Stimulated activated CD8-positive, alpha-beta memory T cell treated with anti-CD3 and anti-CD28 coated beads, Interleukin-15, amount 100 ng/mL, for 4 hours (primary cell): ENCODE measurements around the gene CLCN4.

Experiments
- DNase-seq, 2 donors: peaks; one replicate each; pipeline ENCODE4 v3.0.0-alpha.2; 2020; ENCODE audit warnings: low read depth in 2 of 2

Gene CLCN4

DNA sequence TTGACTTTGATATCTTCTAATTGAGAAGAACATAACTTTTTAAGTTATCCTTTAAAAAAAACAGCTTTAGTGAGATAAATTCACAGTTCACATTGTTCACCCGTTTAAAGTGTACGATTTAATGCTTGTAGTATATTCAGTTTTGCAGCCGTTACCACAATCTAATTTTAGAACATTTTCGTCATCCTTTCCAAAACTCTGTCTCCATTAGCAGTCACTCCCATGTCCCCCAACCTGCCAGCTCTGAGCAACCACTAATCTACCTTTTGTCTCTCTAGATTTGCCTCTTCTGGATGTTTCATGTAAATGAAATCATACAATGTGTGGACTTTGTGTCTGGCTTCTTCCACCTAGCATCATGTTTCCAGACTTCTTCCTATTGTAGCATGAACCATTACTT lies 38.6 kb downstream of the CLCN4 start:
- DNase-seq, result no peak

DNA sequence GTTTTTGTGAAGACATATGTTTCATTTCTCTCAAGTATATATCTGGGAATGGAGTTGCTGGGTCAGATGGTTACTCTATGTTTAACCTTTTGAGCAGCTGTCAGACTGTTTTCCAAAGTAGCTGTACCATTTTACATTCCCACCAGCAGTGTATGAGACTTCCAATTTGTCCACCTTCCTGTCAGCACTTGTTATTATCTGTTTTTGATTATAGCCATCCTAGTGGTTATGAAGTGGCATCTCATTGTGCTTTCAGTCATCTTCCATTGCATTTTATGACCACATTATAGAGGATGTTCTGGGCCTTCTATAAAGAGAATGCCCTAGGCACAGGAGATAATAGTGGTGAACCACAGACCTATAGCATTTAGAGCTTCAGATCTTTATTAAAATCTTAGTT lies 39.2 kb downstream of the CLCN4 start:
- no peak for DNase-seq

DNA sequence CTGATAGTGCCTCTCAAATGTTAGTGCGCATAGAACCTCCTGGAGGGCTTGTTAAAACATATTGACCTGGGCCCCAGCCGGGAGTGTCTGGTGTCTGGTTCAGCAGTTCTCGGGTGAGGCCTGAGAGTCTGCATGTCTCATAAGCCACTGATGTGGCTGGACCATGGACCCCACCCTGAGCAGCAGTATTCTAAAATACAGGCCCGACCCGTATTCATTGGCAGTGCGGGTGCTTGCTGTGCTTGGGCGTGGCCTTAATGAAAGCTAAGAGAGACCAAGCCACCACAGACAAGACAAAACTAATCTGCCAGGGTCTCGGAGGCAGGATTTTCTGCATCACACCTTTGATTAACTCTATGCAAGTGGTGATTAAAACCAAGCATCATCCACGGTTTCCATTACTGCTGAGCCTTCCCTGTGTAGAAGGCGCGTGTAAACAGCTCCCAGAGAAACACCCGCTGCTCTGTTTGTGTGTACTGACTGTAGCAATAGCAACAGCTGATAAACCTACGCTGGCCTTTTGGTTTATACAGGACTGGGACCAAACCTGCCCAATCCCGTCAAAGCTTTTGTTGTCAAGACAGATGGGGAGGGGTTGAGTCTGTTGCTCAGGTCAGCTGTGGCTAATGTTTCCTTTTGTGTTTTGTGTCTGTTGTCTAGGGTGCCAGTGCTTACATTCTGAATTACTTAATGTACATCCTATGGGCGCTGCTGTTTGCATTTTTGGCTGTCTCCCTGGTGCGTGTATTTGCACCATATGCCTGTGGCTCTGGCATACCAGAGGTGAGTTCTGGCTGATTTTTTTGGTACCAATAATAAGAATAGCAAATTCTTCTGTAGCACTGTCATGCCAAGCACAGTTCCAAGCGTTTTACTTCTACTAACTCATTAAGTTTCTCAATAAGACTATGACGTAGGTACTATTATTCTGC lies 40.8 kb downstream of the CLCN4 start:
- no peak for DNase-seq

DNA sequence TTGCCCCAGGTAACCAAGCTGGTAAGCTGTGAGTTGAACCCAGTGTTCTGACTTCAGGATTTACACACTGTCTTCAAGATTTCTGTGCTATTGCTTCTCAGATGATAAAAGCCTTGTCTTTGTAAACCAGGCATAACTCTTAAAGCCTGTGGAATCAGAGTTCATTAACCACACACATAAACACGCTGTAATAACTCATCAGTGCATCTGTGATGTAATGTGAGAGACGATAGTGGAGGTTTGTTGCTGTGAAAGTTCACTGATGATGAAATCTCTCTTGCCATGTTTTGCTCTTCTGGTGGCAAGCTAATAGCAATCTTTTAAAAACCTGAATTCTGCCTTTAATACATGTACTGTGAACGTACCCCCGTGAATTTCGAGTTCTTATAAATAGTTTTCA lies 41.5 kb downstream of the CLCN4 start:
- no peak for DNase-seq

DNA sequence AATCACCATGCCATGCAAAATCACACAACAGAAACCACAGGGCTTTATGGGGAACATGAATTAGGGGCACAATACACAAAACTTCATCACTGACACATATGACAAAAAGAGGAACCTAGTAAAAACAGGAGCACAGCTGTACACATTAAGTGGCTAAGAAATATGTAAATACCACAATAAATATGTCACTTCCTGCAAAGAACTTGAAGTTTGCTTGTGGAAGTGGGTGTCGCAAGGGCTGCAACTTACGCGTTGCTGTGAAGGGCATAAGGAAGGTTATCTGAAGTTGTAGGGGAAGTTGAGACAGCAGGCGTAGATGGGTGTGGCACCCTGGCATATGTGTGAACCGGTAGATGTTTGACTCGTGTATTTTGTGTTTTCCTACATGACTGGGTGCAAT lies 42.4 kb downstream of the CLCN4 start:
- DNase-seq, result no peak

DNA sequence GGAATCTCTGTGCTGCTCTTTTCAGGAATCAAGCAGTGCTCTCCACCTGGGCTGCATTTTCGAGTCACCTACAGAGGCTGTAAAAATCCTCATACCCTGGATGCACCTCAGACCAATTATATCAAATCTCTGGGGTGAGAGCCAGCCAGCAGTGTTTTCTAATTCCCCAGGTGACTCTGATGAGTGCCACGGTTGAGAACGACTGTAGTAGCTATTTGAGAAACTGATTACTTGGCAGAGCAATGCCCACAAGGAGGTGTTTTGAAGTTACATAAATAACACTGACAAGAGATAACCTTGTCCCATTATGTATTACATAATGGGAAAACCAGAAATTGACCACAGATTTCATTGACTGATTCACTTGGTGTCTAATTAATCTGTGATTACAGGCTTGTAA lies 46.8 kb downstream of the CLCN4 start:
- DNase-seq, result no peak

DNA sequence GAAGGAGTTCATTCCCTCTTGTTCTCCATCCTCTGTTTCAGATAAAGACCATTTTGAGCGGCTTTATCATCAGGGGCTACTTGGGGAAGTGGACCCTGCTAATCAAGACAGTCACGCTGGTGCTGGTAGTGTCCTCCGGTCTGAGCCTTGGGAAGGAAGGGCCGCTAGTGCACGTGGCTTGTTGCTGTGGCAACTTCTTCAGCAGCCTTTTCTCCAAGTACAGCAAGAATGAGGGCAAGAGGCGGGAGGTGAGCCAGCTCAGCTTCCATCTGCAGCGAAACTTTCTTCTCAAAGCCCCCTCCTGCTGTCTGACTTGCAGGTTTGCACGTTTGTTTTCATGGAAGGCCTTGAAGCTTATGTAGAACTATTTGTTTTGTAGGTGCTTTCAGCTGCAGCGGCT lies 49.5 kb downstream of the CLCN4 start:
- no peak for DNase-seq

DNA sequence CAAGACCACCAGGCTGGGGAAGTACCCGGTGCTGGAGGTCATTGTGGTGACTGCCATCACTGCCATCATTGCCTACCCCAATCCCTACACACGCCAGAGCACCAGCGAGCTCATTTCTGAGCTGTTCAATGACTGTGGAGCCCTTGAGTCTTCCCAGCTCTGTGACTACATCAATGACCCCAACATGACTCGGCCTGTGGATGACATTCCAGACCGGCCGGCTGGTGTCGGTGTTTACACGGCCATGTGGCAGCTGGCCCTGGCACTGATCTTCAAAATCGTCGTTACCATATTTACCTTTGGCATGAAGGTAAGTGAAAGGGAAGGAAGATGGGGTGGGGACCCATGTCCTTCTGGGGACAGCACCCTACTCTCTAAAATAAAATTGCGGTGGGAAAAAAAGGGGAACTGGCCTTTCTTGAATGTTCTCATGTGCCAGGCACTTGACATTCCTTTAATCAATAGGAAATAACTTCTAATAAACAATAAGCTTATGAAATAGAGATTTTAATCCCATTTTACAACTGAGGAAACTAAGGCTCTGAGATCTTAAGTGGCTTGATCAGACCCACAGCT lies 51.6 kb downstream of the CLCN4 start:
- DNase-seq, result no peak

DNA sequence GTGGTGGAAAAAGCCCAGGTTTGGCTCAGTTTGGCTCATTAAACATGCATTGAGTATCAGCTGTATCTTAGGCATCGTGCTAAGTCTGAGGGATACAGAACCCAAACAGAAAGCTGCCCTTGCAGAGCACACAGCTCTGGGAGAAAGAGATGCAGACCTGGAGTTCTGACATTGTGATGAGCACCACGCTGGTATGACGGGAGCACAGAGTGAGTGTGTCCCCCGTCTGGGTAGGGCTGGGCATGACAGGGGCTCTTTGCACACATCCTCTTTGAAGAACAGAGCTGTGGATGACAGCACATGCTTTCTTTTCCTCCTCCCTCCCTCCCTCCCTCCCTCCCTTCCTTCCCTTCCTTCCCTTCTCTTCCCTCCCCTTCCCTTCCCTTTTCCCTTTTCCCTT lies 52.2 kb downstream of the CLCN4 start:
- DNase-seq, result no peak

DNA sequence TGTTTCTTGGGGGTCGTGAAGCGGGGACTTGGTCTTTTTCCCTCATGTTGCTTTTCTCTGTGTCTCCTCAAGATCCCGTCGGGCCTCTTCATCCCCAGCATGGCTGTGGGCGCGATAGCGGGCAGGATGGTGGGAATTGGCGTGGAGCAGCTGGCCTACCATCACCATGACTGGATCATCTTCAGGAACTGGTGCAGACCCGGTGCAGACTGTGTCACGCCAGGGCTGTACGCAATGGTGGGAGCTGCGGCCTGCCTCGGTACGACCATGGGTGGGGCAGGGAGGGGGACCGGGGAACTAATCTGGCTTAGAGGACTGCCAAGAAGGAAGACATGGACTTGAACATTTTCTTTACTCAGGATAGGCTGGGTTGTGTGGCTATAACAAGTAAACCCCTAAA lies 55.6 kb downstream of the CLCN4 start:
- no peak for DNase-seq

DNA sequence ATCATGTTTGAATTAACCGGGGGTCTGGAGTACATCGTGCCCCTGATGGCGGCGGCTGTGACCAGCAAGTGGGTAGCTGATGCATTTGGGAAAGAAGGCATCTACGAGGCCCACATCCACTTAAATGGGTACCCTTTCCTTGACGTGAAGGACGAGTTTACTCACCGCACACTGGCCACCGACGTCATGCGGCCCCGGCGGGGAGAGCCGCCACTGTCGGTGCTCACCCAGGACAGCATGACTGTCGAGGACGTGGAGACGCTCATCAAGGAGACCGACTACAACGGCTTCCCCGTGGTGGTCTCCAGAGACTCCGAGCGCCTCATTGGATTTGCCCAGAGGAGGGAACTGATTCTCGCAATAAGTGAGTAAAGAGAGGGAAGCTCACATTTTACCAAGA lies 56.9 kb downstream of the CLCN4 start:
- no peak for DNase-seq

DNA sequence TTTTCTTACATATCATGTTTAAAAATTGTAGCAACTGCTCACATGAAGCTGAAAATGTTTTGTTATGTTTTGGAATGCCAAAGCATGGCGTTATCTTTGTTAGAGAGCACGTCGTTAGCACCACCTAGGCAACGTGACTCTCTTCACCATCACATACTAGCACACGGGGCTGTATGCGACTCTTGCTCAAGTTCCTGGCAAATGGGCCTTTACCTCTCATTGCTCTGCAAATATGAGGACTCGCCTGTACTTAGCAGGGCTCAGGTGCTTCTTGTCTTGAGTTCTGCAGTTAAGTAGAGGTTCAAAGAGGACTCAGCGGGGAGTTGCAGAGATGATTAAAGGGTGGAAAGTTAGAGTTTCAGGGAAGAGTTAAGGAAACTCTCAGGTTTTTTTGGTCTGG lies 59.4 kb downstream of the CLCN4 start:
- no peak for DNase-seq

DNA sequence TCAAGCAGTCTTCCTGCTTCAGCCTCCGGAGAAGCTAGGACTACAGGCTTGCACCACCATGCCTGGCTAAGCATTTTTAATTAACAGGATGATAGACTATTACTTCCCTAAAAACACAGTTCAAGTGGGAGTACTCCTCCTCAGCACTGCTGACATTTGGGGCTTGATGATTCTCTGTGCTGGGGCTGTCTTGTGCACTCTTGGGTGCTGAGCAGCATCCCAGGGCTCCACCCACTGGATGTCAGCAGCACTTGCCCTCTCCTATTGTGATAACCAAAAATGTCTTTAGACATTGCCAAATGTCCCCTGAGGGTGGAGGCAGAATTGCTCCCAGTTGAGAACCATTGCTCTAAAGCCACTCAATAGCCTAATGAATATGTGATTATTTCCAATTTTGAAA lies 60.4 kb downstream of the CLCN4 start:
- DNase-seq, result no peak

DNA sequence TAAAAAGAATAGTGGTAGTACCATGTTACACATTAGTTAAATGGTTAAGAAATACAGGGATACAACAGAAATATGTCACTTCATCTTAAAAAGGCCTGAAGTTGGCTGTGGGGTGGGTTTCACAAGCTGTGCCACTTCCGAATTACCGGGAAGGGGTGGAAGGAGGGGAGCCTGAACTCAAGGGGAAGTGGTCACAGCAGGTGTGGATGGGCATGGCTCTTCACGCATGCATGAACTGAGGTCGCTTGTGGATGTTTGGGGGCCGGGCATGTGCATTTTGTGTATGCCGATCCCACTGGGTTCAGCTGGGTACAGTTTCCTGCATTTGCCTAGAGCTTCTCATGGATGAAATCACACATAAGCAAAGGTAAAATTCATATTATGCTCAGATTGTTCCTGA lies 64.9 kb downstream of the CLCN4 start:
- no peak for DNase-seq

DNA sequence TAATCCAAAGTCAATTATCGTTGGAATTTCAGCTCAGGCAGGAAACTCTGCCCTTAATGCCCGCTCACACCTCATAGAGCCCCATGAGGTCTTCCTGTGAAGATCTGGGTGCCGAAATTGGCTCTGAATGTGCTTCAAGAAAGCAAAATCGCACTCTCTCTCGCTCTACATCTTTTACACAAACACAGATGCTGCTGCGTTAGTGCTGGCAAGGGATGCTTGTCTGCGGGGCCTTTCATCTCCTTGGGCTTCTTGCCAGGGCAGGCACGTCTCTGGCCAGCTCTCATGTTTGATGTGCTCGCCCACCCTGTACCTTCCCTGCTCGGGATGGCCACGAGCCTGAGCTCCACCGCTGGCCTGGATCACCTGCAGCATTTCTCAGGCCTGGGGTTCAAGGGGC lies 66.5 kb downstream of the CLCN4 start:
- DNase-seq, result no peak

DNA sequence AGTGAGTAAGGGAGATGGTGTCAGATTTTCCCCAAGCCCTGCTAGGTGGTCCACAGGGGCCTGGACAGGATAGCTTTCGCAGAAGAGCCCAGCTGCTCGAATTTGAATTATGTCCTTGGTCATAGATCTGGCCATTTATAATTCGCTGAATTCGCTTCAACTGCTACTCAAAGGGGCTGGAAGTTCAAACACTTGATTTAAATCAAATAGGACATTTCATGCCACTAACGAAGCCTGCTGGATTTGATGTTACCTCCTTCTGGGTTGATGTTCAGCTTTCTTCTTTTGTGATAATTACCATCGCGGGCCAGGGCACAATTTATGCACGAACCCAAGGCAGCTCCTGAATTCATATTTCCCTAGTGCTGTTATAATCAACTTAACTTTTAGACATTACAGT lies 67.0 kb downstream of the CLCN4 start:
- DNase-seq, result no peak

DNA sequence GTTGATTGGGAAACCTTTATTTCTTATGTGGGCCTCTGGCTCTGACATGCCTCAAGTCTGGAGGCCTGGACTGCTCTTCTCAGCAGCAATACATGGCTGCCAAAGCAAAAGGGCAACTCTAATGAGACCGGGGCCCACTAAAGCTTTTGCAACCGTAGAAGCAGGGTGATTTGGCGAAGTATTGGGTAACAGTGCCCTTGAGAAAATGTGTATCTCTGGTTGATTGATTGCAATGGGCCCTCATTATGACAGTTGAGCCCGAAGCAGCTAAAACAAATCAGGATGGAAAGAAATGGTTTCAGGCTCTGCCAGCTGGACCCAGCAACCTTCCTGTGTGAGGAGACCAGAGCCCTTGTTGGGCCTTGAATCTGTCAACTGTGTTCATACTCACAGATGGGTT lies 73.4 kb downstream of the CLCN4 start:
- no peak for DNase-seq

DNA sequence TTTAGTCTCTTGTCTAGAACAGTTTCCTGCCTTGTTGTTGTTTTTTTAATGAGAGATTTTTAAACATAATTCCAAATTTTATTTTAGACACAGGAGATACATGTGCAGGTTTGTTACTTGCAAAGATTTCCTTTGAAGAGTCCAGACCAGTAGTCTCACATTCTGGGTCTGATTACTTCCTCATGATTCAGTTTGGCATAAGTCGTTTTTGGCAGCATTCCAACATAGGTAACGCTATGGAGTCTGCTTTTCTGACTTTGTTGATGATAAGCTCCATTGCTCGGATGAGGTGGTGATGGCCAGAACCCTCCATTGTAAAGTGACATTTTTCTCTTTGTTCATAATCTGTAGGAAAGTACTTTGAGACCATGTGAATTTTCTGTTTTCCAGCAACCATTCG lies 74.7 kb downstream of the CLCN4 start:
- DNase-seq, result no peak

DNA sequence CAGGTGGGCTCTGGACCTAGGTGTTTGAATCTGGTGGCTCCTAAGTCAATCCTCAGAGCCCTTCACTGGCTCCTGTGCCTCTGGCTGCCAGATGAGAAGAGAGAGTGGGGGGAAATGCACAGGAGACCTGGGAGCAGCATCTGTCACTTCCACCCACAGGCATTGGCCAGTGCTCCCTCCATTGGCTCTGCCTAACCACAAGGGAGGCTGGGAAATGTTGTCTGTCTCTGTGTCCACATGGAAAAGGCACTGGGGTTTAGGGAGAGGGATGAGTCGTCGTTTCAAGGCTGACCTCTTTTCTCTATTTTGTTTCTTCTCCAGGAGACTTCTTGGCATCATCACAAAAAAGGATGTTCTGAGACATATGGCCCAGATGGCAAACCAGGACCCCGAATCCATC lies 76.4 kb downstream of the CLCN4 start:
- DNase-seq, result no peak

DNA sequence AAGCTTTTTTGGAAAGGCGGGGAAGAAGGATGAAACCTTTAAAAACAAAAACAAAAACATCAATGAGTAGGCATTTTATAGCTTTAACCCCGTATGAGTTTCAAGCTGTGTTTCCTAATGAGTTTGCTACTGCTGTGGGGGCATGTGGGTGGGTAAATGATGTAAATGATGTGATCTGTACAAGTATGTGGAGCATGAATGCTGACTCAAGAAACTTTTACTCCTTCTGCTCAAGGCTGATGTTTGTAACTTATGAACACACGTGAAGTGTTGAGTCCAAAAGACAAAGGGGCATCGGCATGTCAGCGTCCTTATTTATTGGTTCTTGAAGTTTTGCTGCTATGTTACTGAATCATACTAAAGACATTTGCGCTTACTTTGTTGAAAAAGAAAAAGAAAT lies 76.9 kb downstream of the CLCN4 start:
- DNase-seq, result no peak

DNA sequence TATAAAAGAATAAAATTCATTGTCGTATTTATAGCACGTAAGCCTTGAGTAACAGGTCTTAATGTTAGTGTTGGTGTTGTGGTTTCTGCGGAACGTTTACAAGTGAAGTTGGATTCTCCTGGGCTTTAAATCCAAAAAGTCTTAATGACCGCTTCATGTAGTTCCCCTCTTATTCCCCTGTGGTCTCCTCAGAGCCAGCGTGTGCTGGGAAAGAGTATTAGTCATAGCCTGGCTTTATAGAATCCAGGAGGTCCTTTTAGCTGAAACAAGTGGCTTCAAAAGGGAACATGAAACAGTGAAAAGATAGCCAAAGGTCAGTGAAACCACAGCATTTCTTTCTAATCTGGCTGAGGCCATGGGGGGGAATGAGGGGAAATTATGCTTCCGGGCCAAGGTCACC lies 79.1 kb downstream of the CLCN4 start:
- DNase-seq, result no peak

DNA sequence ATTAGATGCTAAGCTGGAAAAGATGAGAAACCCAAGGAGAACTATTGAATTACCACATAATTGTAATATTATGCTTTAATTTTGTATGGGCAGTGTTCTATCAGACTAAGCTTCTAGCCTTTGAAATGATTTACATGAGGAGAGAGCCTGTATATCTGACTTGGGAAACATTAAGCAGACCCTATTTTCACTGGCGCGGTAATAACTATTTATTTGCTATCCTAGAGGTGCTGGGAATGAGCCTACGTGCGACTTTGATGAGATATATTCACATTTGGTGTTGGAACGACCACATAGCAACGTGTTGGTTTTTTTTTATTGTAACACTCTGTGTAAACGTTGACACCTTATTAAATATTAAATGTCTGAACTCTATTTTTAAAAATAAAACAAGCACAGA lies 80.5 kb downstream of the CLCN4 start:
- no peak for DNase-seq

DNA sequence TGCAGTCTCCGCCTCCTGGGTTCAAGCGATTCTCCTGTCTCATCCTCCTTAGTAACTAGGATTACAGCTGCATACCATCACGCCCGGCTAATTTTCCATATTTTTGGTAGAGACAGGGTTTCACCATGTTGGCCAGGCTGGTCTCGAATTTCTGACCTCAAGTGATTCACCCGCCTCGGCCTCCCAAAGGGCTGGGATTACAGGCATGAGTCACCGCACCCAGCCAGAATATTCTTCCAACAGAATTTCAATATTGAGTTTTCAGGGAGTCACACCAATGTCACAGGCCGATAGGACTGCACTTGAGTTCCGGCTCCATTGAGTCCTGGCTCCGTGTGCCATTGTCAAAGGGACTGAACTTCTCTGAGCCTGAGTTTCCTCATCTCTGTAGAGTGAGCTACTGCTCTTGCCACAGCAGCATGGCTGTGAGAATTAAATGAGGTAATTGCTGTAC lies 82.9 kb downstream of the CLCN4 start:
- no peak for DNase-seq

DNA sequence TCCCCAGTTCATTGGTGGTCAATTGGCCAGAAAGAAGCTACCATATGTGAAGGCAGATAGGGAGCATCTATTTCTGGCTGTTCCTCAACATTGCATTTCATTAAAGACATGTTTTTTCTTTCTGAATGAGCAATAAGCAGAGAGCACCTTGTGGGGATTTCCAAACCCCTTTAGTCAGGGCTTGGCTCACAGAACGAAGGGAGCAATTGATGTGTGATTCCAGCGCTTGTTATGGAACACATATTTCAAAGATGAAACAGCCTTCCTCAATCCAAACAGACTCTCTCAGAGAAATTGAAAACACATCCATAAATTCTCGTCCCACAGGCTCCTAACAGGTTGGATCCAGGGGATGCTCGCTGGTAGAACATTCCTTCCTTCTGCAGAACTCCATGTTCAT lies 84.1 kb downstream of the CLCN4 start:
- no peak for DNase-seq
